Measurements from ENCODE around the gene EEF1AKMT4.

GRCh38 chr3:184218814-184219213, 30.7 kb upstream of the EEF1AKMT4 start:
- TF ChIP-seq, protein P1, sequence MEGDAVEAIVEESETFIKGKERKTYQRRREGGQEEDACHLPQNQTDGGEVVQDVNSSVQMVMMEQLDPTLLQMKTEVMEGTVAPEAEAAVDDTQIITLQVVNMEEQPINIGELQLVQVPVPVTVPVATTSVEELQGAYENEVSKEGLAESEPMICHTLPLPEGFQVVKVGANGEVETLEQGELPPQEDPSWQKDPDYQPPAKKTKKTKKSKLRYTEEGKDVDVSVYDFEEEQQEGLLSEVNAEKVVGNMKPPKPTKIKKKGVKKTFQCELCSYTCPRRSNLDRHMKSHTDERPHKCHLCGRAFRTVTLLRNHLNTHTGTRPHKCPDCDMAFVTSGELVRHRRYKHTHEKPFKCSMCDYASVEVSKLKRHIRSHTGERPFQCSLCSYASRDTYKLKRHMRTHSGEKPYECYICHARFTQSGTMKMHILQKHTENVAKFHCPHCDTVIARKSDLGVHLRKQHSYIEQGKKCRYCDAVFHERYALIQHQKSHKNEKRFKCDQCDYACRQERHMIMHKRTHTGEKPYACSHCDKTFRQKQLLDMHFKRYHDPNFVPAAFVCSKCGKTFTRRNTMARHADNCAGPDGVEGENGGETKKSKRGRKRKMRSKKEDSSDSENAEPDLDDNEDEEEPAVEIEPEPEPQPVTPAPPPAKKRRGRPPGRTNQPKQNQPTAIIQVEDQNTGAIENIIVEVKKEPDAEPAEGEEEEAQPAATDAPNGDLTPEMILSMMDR (IDR thresholded peaks at IDR 0.05) = no peak
- no peak for TF ChIP-seq POLR2A (IDR thresholded peaks at IDR 0.05)
- TF ChIP-seq EP300 (IDR thresholded peaks at IDR 0.05) = no peak

All from stomach (tissue), 4 donors.